ENCODE data around the gene PRKD1.

The PRKD1 gene

DNA sequence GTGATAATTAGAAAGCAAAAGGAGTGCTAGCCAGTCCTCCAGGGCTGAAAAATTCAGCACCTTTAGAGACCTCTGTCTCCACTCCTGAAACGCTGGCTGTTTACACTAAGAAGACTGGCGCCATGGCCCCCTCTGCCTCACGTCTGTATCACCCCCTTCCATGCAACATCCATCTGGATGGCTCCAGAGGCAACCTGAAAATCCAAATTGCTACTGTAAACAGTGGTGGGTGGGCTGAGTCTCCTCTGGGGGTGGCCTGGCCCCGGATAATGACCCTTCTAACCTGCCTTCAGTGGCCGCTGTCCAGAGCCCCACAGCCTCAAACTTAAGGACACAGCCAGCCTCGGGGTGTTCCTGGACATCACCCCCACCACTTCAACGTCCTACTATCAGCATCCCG lies 1.4 kb downstream of the PRKD1 start:
- Histone ChIP-seq H3K36me3 (ENCODE audit: control insufficient read depth, insufficient read depth, low read length) (no peaks in the 10 kb centered on the region), H3K4me3 (ENCODE audit: extremely low read depth, insufficient read depth, low read length, poor library complexity, severe bottlenecking) (peak overlapping the region; percentile 72), H3K27ac (ENCODE audit: low read depth, low read length, severe bottlenecking) (peak overlapping the region; percentile 5), H3K9me3 (ENCODE audit: control insufficient read depth, low read length) (no peaks in the 10 kb centered on the region), H3K4me1 (ENCODE audit: control insufficient read depth, insufficient read depth, low read length, poor library complexity, severe bottlenecking) (peaks cover 23% of the 10 kb centered on the region)
- 0 to 7% methylated on average over 4 to 6 of the region's 8 CpGs for WGBS, 2 experiments (ENCODE audit: insufficient coverage in 2 of 2)

DNA sequence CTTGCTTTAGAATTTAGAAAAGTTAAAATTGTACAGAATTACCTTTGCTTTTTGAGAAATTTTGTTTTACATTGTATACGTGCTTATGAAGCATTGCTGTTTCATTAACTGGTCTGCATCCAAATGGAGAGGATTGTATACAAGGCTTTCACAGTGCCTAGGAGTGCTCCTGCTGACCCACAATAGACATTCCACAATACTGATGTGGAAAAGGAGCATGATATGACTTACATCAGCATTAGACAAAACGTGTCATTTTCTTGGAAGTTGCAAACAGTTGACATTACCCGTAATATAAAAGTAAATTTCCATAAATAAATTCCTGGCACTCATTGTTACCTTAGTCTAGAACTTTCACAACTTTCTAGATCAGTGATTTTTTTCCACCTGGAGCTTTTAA lies 1.9 kb downstream of the PRKD1 start:
- Histone ChIP-seq H3K27ac (ENCODE audit: low read depth, low read length, severe bottlenecking) (no peak overlapping the region), H3K36me3 (ENCODE audit: control insufficient read depth, insufficient read depth, low read length) (no peaks in the 10 kb centered on the region), H3K9me3 (ENCODE audit: control insufficient read depth, low read length) (no peaks in the 10 kb centered on the region), H3K4me1 (ENCODE audit: control insufficient read depth, insufficient read depth, low read length, poor library complexity, severe bottlenecking) (peaks cover 23% of the 10 kb centered on the region), H3K4me3 (ENCODE audit: extremely low read depth, insufficient read depth, low read length, poor library complexity, severe bottlenecking) (peak overlapping the region; percentile 72)
- 35 to 41% methylated on average over 3 of the region's 3 CpGs for WGBS, 2 experiments (ENCODE audit: insufficient coverage in 2 of 2)

DNA sequence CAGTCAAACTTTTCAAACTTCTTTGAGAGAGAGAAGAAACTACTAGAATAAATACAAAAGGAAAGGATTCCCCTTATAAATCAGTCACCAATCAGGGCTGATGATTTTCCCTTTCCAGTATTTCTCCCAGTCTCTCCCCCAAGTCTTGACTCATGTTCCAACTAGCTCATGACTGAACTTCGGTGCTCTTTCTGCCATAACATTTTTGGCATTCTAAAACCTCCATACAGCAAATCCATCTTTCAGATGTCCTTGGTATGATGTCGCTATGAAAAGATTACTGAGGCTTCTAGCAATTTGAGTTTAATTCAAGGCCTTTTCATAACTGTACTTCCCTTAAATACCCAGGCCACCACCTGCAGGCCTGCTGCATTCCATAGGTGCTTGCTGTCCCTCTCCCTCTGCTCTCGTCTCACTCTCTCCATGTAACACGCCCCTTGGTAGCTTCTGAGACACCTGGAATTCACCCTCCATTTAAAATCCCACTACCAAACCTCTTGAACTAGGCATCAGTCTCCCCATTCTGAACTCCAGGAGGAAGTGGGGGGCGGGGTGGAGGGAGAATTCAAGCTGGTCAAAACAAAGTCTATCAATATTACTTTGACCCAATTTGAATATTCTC lies 2.4 kb downstream of the PRKD1 start:
- Histone ChIP-seq H3K4me1 (ENCODE audit: control insufficient read depth, insufficient read depth, low read length, poor library complexity, severe bottlenecking) (peaks cover 23% of the 10 kb centered on the region), H3K9me3 (ENCODE audit: control insufficient read depth, low read length) (no peaks in the 10 kb centered on the region), H3K36me3 (ENCODE audit: control insufficient read depth, insufficient read depth, low read length) (no peaks in the 10 kb centered on the region), H3K27ac (ENCODE audit: low read depth, low read length, severe bottlenecking) (no peak overlapping the region), H3K4me3 (ENCODE audit: extremely low read depth, insufficient read depth, low read length, poor library complexity, severe bottlenecking) (peak overlapping the region; percentile 72)
- 22% methylated on average over 3 of the region's 5 CpGs; no CpG with 5 or more reads in 1 of the 2 experiments for WGBS, 2 experiments (ENCODE audit: insufficient coverage in 2 of 2)

DNA sequence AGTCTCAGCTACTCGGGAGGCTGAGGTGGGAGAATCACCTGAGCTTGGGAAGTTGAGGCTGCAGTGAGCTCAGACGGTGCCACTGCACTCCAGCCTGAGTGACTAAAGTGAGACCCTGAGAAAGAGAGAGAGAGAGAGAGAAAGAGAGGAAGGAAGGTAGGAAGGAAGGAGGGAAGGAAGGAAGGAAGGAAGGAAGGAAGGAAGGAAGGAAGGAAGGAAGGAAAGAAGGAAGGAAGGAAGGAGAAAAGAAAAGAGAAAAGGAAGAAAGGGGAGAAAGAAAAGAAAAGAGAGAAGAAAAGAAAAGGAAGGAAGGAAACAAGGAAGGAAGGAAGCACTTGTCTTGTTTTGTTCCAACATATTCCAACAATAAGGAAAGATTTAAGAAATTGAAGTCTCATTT lies 7.8 kb downstream of the PRKD1 start:
- WGBS, 2 experiments (ENCODE audit: insufficient coverage in 2 of 2) = 80 to 82% methylated on average over 1 to 2 of the region's 2 CpGs
- H3K36me3 ChIP-seq (ENCODE audit: control insufficient read depth, insufficient read depth, low read length) = no peaks in the 10 kb centered on the region

DNA sequence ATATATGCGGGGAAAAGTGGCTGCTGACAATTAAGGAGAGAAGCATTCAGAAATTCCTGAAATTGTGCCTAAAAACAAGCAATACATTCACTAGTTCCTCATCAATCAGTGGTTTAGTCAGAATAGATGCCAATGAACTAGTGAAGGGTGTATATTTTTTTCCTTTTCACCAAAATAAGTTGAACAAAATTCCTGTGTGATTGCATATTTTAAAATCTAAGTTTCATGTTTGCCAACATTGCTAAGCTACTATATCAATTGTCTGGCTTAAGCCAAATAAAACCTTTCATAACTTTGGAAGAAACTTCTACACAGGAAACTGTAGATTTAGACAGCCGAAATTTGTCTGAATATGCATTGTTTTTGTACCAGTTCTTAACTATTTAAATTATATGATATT lies 8.7 kb downstream of the PRKD1 start:
- no peak overlapping the region for H3K4me3 ChIP-seq (ENCODE audit: extremely low read depth, insufficient read depth, low read length, poor library complexity, severe bottlenecking)
- no CpG with 5 or more reads among the region's 2 CpGs for WGBS, 2 experiments (ENCODE audit: insufficient coverage in 2 of 2)
- H3K36me3 ChIP-seq (ENCODE audit: control insufficient read depth, insufficient read depth, low read length) = no peaks in the 10 kb centered on the region
- no peaks in the 10 kb centered on the region for H3K4me1 ChIP-seq (ENCODE audit: control insufficient read depth, insufficient read depth, low read length, poor library complexity, severe bottlenecking)
- H3K9me3 ChIP-seq (ENCODE audit: control insufficient read depth, low read length) = no peaks in the 10 kb centered on the region
- no peak overlapping the region for H3K27ac ChIP-seq (ENCODE audit: low read depth, low read length, severe bottlenecking)

More for the DNA sequence above, 7.8 kb downstream of the PRKD1 start:
- Histone ChIP-seq H3K27ac (ENCODE audit: low read depth, low read length, severe bottlenecking) (no peak overlapping the region), H3K9me3 (ENCODE audit: control insufficient read depth, low read length) (no peaks in the 10 kb centered on the region), H3K4me3 (ENCODE audit: extremely low read depth, insufficient read depth, low read length, poor library complexity, severe bottlenecking) (no peak overlapping the region), H3K4me1 (ENCODE audit: control insufficient read depth, insufficient read depth, low read length, poor library complexity, severe bottlenecking) (peaks cover 4% of the 10 kb centered on the region)

DNA sequence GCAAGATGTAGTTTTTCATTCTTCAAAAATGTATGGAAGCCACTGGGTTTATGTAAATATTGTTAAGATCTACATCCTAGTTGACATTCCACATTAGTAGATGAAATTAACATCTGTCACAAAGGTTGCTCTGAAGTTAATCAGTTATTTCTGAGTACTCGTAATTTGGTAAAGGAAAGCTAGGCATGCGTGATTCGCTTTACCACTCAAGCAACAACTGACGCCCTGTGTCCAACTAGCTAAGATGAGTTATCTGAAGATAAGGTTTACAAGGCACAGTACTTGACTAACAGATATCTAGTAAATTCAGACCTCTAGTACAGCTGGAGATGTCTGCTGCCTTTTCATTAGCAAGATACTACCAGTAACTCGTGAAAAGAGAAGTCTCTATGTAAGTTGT lies 14.1 kb downstream of the PRKD1 start:
- Histone ChIP-seq H3K9me3 (ENCODE audit: control insufficient read depth, low read length) (no peaks in the 10 kb centered on the region), H3K36me3 (ENCODE audit: control insufficient read depth, insufficient read depth, low read length) (no peaks in the 10 kb centered on the region), H3K27ac (ENCODE audit: low read depth, low read length, severe bottlenecking) (no peak overlapping the region), H3K4me1 (ENCODE audit: control insufficient read depth, insufficient read depth, low read length, poor library complexity, severe bottlenecking) (no peaks in the 10 kb centered on the region), H3K4me3 (ENCODE audit: extremely low read depth, insufficient read depth, low read length, poor library complexity, severe bottlenecking) (no peak overlapping the region)
- WGBS, 2 experiments (ENCODE audit: insufficient coverage in 2 of 2) = 100% methylated on average over 1 to 3 of the region's 5 CpGs

DNA sequence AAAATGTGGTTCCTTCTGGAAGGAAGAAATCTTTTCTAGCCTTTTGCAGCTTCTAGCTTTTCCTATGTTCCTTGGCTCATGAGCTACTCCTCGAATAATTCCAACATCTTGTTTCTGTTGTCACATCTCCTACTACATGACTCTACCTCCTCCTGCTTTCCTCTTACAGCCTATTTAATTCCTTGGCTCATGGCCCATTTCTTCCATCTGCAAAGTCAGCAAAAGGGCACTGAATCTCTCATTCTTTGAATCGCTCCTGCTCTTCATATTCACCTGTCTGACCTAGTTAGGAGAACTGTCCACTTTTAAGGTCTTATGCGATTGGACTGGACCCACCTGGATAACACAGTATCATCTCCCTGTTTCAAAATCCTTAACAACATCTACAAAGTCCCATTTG lies 15.8 kb downstream of the PRKD1 start:
- Histone ChIP-seq H3K4me1 (ENCODE audit: control insufficient read depth, insufficient read depth, low read length, poor library complexity, severe bottlenecking) (no peaks in the 10 kb centered on the region), H3K4me3 (ENCODE audit: extremely low read depth, insufficient read depth, low read length, poor library complexity, severe bottlenecking) (no peak overlapping the region), H3K36me3 (ENCODE audit: control insufficient read depth, insufficient read depth, low read length) (no peaks in the 10 kb centered on the region), H3K27ac (ENCODE audit: low read depth, low read length, severe bottlenecking) (no peak overlapping the region), H3K9me3 (ENCODE audit: control insufficient read depth, low read length) (no peaks in the 10 kb centered on the region)
- 88 to 94% methylated on average over 2 of the region's 3 CpGs for WGBS, 2 experiments (ENCODE audit: insufficient coverage in 2 of 2)

DNA sequence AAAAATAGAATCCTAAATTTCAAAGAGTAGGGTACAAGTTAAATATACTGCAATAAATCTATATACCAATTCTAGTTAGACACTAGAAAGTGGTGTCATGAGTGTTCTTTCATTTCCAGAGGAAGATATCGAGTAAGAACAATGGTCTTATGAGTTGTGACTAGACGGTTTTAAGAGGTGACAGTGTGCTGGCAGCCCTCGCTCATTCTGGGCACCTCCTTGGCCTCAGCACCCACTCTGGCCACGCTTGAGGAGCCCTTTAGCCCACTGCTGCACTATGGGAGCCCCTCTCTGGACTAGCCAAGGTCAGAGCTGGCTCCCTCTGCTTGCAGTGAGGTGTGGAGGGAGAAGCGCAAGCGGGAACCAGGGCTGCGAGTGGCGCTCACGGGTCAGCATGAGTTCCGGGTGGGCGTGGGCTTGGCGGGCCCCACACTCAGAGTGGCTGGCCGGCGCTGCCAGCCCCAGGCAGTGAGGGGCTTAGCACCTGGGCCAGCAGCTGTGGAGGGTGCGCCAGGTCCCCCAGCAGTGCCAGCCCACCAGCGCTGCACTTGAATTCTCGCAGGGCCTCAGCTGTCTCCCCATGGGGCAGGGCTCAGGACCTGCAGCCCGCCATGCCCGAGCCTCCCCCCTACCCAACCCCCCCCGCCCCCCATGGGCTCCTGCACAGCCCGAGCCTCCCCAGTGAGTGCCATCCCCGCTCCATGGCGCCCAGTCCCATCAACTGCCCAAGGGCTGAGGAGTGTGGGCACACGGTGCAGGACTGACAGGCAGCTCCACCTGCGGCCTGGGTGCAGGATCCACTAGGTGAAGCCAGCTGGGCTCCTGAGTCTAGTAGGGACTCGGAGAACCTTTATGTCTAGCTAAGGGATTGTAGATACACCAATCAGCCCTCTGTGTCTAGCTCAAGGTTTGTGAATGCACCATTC lies 18.7 kb downstream of the PRKD1 start:
- Histone ChIP-seq H3K9me3 (ENCODE audit: control insufficient read depth, low read length) (no peaks in the 10 kb centered on the region), H3K4me3 (ENCODE audit: extremely low read depth, insufficient read depth, low read length, poor library complexity, severe bottlenecking) (no peak overlapping the region), H3K36me3 (ENCODE audit: control insufficient read depth, insufficient read depth, low read length) (no peaks in the 10 kb centered on the region), H3K4me1 (ENCODE audit: control insufficient read depth, insufficient read depth, low read length, poor library complexity, severe bottlenecking) (no peaks in the 10 kb centered on the region), H3K27ac (ENCODE audit: low read depth, low read length, severe bottlenecking) (no peak overlapping the region)
- WGBS, 2 experiments (ENCODE audit: insufficient coverage in 2 of 2) = 94 to 95% methylated on average over 16 of the region's 26 CpGs

DNA sequence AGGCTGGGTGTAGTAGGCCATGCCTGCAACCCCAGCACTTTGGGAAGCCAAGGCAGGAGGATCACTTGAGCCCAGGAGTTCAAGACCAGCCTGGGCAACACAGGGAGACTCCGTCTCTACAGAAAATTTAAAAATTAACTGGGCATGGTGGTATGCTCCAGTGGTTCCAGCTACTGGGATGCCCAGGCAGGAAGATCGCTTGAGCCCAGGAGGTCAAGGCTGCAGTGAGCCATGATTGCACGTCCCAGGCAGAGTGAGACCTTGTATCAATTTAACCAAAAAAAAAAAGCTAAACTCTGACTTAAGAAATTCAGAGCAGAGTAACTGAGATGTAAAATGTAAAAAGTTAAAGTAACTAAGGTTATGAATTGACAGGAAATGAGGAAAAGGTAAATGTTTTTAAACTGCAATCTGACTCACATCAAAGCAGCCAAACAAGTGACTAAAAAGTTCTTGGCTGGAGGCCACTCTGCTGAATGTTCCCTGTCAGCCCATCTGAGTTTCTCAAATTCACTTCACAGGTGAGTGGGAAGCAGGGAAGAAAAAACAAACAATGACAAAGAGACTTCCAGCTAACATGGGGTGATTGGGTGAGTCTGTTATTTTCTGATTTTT lies 21.3 kb downstream of the PRKD1 start:
- Histone ChIP-seq H3K36me3 (ENCODE audit: control insufficient read depth, insufficient read depth, low read length) (no peaks in the 10 kb centered on the region), H3K27ac (ENCODE audit: low read depth, low read length, severe bottlenecking) (no peak overlapping the region), H3K9me3 (ENCODE audit: control insufficient read depth, low read length) (no peaks in the 10 kb centered on the region), H3K4me1 (ENCODE audit: control insufficient read depth, insufficient read depth, low read length, poor library complexity, severe bottlenecking) (no peaks in the 10 kb centered on the region), H3K4me3 (ENCODE audit: extremely low read depth, insufficient read depth, low read length, poor library complexity, severe bottlenecking) (no peak overlapping the region)
- 100% methylated on average over 1 of the region's 3 CpGs; no CpG with 5 or more reads in 1 of the 2 experiments for WGBS, 2 experiments (ENCODE audit: insufficient coverage in 2 of 2)

DNA sequence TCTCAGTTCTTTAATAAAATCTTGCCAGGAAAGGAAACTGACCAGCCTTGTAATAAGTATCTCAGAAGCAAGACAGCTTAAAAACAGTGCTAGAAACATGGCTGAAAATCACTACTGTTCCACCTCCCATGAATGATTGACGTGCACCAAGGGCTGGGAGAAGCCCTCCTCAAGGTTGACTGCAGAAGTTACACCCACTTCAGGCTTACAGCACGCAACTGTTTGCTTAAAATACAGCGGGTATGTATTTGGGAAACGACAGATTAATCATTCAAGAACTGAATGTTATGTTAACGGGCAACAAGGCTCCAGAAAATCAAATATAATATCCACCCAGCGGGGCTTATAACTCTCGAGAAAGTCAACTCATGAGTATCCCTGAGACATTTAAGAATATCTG lies 22.1 kb downstream of the PRKD1 start:
- Histone ChIP-seq H3K36me3 (ENCODE audit: control insufficient read depth, insufficient read depth, low read length) (no peaks in the 10 kb centered on the region), H3K4me3 (ENCODE audit: extremely low read depth, insufficient read depth, low read length, poor library complexity, severe bottlenecking) (no peak overlapping the region), H3K9me3 (ENCODE audit: control insufficient read depth, low read length) (no peaks in the 10 kb centered on the region), H3K27ac (ENCODE audit: low read depth, low read length, severe bottlenecking) (no peak overlapping the region), H3K4me1 (ENCODE audit: control insufficient read depth, insufficient read depth, low read length, poor library complexity, severe bottlenecking) (no peaks in the 10 kb centered on the region)
- 90 to 92% methylated on average over 2 to 5 of the region's 7 CpGs for WGBS, 2 experiments (ENCODE audit: insufficient coverage in 2 of 2)
